ENCODE measurements around the gene SULT4A1. TPM values are rescaled to one million over a fixed set of nuclear protein-coding genes. Genes with fewer than 3 reads are reported as not detected.
"Not testable (repeated sequence)": the region's sequence is repeated elsewhere in the genome, so short reads cannot be mapped to it uniquely, and the experiment has no call there.

SULT4A1 gene, protein sequence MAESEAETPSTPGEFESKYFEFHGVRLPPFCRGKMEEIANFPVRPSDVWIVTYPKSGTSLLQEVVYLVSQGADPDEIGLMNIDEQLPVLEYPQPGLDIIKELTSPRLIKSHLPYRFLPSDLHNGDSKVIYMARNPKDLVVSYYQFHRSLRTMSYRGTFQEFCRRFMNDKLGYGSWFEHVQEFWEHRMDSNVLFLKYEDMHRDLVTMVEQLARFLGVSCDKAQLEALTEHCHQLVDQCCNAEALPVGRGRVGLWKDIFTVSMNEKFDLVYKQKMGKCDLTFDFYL
- polyA plus RNA-seq (ENCODE audit: insufficient read length in 4 of 4), result 1 to 10 TPM; 1.9 to 3.4 (median 2.3) TPM

DNA sequence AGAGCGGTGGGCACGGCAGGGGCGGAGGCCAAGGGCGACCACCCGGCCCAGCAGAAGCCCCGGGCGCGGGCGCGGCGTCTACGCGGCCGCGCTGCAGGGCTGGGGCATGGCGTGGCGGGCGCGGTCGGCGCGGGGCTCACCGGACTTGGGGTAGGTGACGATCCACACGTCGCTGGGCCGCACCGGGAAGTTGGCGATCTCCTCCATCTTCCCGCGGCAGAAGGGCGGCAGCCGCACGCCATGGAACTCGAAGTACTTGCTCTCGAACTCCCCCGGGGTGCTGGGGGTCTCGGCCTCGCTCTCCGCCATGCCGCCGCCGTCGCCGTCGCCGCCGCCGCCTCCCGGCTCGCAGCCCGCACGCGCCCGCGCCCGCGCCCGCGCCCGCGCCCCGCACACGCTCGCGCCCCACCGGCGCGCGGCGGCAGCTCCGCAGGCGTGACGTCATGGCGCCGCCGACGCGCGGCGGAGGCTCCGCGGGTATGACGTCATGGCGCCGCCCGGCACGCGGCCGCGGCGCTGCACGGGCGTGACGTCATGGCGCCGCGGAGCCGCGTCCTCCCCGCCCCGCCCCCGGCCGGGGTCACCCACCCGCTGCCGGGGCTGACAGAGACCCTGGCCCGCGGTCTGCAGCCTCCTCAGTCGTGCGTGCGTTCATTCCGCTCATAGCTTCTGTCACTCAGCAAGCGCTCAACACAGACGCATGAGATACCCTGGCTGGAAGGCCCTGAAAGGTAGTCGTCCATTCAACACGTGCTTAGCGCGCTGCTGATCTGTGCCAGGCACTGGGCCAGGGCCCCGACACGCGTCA is at the start of gene SULT4A1:
Gene SULT4A1, minus strand, starts transcription at position 440 of the 808 bp plus-strand sequence. Its CDS starts 131 bp downstream, at position 309.
- DNase-seq (ENCODE audit: low read depth in 4 of 4, low spot score in 3 of 4), result no peak

DNA sequence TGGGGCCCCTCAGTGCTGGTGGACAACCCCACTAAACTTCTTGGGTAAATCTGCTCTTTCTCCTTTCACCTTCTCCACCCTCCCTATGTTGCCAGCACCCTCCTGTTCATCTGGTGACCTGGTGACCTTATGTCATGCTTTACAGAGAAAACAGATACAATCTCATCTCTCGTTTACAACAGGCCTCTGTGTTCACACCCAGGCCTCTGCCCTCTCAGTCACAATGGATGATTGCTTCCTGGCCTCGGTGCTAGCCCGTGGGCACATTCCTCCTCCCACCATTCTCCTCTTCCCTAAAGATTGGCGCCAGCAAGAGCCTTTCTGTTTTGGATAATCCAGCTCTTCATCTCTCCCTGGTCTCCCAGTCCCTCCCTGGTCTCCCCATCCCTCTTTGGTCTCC is 49.0 kb upstream of the SULT4A1 start:
- no peak for DNase-seq (ENCODE audit: low read depth in 4 of 4, low spot score in 3 of 4)

DNA sequence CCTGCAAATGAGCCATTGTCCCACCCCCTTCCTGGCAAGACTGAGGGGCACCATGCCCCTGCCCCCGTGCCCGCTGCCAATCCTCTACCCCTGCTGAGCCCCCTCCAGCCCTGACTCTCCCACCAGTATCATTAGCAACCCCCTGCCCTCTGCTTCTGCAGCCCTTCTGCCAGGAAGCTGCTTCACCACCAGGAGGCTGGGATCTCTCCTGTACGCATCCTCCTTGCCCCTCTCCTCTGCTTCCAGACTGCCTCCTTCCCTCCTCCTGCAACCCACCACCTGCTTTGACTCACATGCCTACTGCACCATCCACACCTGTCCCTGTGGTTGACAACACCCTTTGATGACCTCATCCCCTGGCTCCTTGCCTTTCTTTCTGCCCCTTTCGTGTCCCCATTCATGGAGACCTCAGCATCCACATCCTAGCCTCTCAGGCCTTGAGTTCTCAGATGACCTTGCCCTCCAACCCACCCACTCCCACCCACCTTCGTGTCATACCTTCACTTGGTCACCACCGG is 47.9 kb upstream of the SULT4A1 start:
- DNase-seq (ENCODE audit: low read depth in 4 of 4, low spot score in 3 of 4), result no peak

DNA sequence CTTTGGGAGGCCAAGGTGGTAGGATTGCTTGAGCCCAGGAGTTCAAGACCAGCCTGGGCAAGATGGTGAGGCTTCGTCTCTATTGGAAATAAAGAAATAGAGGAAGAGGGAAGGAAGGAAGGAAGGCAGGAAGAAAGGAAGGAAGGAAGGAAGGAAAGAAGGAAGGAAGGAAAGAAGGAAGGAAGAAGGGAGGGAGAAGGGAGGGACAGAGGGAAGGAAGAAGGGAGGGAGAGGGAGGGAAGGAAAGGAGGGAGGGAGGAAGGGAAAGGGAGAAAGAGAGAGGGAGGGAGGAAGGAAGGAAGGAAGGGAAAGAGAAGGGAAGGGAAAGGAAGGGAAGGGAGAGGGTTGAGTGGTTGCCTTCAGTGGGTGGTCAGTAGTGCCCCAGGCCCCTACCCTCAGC is 47.4 kb upstream of the SULT4A1 start:
- DNase-seq (ENCODE audit: low read depth in 4 of 4, low spot score in 3 of 4), result no peak

DNA sequence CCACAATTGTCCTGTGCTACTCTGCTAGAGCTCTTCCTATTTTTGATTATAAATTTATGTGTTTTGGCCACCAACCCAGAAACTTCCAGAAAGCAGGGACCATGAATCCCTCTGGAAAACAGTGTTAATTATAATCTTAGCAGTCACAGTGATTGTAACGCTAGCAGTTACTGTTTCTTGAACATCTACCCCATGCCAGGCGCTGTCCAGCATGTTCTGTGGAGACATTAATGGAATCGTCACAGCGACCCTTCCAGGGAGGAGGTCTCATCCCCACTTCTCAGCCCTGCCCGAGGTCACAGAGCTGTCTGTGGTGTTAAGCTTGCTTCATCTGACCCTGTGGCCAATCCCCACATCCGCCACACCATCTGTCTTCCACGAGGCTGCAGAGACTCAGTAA is 43.4 kb upstream of the SULT4A1 start:
- DNase-seq (ENCODE audit: low read depth in 4 of 4, low spot score in 3 of 4), result no peak

DNA sequence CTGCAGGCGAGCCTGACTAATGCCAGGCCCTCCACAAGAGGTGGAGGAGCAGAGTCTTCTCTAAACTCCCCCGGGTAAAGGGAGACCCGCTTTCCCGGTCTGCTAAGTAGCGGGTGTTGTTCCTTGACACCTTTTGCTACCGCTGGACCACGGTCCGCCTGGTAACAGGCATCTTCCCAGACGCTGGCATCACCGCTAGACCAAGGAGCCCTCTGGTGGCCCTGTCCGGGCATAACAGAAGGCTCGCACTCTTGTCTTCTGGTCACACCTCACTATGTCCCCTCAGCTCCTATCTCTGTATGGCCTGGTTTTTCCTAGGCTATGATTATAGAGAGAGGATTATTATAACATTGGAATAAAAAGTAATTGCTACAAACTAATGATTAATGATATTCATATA is 42.1 kb upstream of the SULT4A1 start:
- not testable (repeated sequence) for DNase-seq (ENCODE audit: low read depth in 4 of 4, low spot score in 3 of 4)

DNA sequence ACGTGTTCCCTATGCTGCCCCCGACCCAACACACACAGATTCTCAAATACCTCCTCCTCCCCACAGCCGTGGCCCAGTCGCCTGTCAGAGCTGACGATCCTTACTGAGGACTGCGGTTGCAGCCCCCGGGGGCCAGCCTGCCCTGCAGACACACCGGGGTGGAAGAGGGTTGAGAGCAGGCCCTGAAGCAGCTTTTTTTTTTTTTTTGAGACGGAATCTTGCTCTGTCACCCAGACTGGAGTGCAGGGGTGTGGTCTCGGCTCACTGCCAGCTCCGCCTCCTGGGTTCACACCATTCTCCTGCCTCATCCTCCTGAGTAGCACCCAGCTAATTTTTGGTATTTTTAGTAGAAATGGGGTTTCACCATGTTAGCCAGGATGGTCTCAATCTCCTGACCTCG is 40.7 kb upstream of the SULT4A1 start:
- not testable (repeated sequence) for DNase-seq (ENCODE audit: low read depth in 4 of 4, low spot score in 3 of 4)

DNA sequence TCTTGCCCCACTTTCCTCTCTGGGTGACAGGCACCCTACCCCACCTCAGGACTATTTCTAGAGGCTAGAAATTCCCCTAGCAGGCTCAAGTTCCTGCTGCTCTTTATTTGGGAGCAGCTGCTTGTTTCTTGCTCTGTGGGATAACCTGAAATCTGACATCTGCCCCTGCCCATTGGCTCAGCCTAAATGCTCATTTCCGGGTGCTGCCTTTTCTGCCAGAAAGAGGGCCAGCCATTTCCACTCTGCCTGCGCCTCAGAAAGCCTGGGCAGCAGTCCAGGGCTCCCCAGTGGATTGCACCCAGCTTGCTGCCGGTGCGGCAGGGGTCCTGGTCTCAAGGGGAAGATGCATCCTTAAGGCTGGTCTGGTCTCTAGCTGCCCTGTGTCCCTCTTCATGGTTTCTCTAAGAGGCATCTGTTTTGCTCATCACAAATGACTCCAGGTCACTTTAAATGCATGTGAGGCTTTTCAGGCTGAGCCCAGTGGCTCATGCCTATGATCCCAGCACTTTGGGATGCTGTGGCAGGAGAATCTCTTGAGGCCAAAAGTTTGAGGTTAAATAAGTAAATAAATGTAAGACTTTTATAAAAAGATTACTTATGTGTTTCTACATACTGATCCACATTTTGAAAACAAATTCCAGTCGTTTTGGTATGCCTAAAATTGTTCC is 39.8 kb upstream of the SULT4A1 start:
- no peak for DNase-seq (ENCODE audit: low read depth in 4 of 4, low spot score in 3 of 4)

DNA sequence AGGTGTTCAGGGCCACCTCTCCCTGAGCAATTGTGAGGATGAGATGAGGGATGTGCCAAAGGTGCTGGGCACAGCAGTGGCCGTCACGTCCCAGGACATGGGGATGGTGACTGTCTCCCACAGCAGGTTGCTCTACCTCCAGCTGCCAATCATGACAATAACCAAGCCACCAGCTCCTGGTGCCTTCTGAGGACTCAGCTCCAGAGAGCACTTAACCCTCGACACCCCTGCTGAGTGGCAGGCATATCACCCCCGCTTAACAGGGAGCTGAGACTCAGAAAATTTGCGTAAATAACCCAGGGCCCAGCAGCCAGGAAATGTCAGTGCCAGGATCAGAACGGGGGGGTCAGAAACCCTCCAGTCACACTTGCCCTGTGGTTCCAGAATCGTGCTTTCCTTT is 37.9 kb upstream of the SULT4A1 start:
- DNase-seq (ENCODE audit: low read depth in 4 of 4, low spot score in 3 of 4), result no peak

DNA sequence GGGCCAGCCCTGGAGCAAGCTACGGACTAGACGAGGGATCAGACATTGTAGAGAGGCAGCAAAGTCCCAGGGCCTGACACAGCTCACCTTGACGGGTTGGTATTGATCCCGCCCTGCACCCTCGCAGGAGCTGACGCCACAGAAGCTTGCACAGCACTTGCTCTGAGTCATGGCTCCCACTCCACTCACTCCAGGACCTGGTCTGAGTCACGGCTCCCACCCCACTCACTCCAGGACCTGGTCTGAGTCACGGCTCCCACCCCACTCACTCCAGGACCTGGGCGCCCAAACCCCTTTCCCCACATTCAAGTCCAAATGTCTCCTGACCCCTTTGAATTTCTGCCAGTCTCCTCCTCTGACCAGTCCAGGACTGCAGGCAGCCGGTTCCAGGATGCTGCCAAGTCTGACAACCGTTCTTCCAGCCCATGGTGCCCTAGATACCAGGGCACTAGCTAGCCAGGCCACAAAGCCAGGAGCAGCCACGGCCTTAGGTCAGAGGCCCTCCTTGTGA is 35.5 kb upstream of the SULT4A1 start:
- DNase-seq (ENCODE audit: low read depth in 4 of 4, low spot score in 3 of 4), result no peak

DNA sequence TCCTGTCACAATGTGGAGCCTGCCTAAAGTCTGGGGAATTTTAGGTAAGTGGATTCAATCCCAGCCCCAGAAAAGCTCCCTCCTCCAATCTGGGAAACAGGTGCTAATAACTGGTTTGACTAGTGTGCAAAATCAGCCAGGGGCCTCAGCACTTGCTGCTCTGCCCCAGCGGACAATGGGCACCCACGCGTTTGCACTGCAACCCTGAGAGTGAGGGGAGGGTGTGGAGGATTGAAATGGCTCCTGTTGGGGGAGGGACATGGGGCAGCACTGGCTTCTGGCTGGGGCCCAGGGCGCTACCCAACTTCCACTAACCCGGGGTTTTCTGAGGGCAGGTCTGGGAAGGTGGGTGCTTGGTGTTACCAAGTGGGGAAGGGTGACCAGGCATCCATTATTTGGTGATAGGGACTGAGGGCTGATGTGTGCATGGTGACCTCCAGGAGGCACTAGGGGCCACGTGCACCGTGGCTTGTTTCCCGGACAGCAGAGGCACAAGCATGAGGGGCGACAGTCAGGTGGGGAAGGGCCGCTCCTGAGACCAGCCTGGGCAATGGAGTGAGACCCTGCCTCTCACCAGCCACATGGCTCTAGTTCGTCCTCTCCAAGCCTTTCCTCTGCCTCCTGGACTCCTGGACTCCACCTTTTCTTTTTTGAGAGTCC is 33.8 kb upstream of the SULT4A1 start:
- DNase-seq (ENCODE audit: low read depth in 4 of 4, low spot score in 3 of 4), result no peak

DNA sequence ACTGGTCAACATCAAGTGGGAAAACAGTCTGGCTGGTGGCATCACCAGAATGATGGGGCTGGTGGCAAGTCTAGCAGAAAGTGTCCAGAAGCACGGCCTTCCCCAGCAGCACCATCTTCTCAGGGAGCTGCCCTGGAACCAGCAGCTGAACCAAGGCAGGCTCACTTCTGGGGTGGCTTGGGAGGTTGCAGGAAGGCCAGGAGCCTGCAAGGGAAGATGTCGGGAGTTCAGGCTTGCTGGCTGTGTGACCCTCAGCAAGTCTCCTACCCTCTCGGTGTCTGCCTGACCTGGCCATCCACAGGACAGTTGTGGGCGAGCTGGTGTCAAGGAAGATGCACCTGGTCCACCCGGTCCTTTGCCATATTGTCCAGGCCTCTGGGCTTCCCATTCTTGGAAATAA is 31.8 kb upstream of the SULT4A1 start:
- DNase-seq (ENCODE audit: low read depth in 4 of 4, low spot score in 3 of 4), result no peak

DNA sequence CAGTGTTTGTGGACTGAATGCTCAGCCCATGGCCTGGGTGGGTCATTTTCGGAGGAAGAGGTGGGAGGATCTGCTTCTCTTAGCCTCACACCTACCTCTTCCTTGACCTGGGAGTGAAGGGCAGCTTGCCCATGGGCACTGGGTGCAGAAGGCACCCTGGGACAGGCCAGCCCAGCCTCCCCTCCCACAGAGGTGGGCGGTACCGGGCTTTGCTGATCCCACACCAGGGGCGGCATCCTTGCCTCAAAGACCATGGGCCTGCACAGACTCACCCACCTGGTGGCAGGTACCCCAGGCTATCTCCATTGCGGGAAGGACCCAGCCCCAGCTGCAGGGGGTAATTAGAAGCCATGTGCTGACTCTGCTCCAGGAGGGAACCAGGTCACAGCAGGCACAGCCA is 31.0 kb upstream of the SULT4A1 start:
- DNase-seq (ENCODE audit: low read depth in 4 of 4, low spot score in 3 of 4), result no peak

DNA sequence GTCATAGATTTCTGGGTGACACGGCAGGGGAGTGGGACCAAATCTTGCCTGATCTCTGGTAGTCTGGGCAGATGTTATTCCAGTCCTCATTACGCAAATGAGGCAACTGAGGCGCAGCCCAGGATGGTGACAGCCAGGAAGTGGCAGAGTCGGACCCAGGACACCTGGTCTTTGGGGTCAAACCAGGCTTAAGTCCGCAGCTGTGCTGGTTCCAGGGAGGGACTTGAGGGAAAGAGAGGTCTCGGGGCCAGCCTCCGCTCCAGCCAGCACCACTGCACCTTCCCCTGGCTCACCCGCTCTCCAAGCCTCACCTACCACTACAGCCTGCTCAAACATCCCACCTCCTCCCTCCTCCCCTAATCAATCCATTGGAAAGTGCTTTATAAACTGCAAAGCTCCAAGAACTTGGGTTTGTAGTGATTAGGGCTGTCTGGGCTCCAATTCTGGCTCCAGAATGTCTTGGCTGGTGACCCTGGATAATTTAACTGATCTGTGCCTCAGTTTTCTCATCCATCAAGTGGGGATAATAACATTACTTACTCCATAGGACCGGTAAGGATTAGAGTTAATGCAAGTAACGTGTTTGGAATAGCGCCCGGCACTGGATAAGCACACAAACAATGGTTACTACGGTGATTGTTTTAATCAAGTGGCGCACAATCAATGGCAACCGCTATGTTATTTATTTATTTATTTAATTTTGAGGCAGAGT is 30.0 kb upstream of the SULT4A1 start:
- no peak for DNase-seq (ENCODE audit: low read depth in 4 of 4, low spot score in 3 of 4)

DNA sequence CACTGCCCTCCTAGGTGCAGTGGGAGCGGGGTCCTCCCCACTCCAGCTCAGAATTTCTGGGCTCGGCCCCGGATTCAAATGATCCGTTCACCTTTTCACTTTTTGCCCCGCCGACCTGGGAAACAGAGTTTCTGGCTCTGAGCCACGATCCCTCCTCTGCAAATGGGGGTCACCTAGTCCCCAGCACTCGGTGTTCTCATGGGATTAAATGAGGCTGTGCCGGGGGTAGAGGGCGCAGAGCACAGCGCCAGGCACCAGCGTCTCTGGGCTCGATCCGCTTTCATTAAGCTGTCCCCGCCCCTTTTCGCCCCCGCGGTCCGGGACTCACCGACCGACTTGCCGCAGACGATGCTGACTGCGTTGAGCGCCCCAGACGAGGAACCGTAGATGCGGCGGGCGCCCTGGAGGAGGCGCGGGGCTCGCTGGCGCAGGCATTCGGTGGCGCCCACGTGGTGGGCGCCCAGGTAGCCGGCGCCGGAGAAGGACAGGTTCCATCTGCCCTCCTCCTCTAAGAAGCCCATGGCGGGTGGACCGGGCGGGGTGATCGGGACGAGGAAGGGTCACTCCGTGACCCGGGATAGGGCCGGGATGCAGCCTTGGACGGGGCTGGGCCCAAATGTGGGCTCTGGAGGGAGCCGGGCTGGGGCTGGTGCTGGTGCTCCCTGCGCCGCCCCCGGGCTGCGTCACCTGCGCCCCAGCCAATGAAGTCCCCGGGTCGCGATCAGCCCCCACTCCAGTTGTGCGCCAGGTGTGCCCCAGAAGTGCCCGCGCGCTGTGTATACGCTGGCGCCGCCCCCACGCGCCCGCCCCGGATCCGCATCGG is 29.3 kb upstream of the SULT4A1 start, which contains the start of gene PNPLA5:
Gene PNPLA5, minus strand, starts transcription at position 654 of the 823 bp plus-strand sequence. Its CDS starts 133 bp downstream, at position 521.
- DNase-seq (ENCODE audit: low read depth in 4 of 4, low spot score in 3 of 4), result no peak

DNA sequence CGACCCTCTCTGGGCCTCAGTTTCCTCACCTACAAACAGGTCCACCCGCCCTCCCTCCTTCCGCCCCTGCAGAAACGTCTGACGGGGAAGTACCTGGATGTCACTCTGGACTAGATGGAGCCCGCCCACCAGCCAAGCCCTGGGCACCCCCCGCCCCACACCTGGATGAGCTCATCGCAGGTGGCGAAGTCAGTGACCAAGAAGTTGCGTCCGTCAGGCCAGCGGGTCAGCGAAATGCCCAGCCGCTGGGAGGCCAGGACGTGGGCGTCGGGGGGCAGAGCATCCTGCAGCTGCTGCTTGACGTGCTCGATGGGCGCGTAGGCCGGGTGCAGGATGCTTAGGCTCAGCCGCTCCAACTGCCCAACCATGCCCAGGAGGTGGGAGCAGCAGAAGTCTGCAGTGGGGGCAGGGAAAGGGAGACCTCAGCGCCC is 28.6 kb upstream of the SULT4A1 start:
- no peak for DNase-seq (ENCODE audit: low read depth in 4 of 4, low spot score in 3 of 4)

DNA sequence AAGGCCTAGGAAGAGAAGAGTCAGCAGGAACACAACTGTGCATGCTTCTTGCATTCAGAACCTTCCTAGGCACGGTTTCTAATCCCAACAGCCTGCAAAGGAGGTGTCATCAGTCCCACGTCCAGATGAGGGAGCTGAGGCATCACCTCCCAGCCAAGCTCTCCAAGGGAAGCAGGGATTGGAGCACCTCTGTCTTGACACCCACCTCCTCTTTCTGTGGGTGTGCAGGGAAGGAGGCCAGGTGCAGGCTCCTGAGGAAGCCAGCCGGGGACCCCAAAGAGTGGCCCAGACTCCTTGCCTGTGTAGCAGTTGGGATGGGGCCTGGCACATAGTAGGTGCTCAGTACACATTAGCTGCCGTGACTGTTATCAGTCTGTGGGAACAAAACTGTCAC is 27.5 kb upstream of the SULT4A1 start:
- no peak for DNase-seq (ENCODE audit: low read depth in 4 of 4, low spot score in 3 of 4)

DNA sequence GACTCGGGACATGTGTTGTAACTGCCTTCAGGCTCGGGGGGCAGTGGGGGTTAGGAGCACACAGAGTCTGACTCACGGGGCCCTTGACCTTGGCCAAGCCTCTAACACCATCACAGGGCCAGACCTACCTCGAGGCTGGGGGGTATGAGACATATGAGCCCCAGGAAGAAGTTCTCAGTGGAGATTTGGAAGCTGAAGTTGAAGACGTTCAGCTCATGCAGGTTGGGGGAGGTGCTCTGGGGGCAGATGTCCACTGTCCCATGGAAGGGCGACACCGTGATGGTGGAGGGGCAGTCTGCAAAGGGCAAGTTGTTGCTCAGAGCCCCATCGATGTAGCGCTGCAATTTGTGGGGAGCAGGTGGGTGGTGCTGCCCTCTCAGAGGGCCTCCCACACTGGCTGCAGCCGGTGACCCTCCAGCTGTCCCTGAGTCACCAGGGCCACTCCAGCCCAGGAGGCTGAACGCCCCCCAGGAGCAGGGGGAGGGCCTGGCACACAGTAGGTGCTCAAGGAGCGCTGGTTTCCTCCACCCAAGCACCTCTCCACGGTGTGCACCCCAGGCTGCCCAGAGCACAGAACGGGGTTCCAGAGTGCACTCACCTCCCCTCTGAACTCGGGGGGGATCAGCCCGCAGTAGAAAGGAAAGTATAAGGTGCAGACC is 27.0 kb upstream of the SULT4A1 start:
- DNase-seq (ENCODE audit: low read depth in 4 of 4, low spot score in 3 of 4), result no peak
